ENCODE results near the gene PLEKHH2.

GRCh38 chr2:43766006-43766405 lies 128.9 kb downstream of the PLEKHH2 start:
- TF ChIP-seq EZH2 (IDR thresholded peaks at IDR 0.05; ENCODE audit: borderline replicate concordance) (no peak), CTCF (IDR thresholded peaks at IDR 0.05; ENCODE audit: poor library complexity) (no peak)

Measured in hepatocyte (in vitro differentiated cells).